OCI-LY3 (cell line): ENCODE results near the gene FBP1.

ENCODE experiments used
- H2AFZ ChIP-seq: fragments of 200-600, 300-600 bp; shearing (Covaris generic); 2 replicates; pipeline ENCODE4 v1.6.0; 2014; ENCODE audit warnings: antibody characterized with exemption, low read depth, low read length
- H3K27ac ChIP-seq: fragments of 200-600, 300-600 bp; sonication (generic); 2 replicates; pipeline ENCODE4 v1.5.1; 2014; ENCODE audit warnings: mild to moderate bottlenecking, low read length, moderate library complexity, mixed read lengths
- H3K27me3 ChIP-seq: fragments of 200-600, 300-600 bp; sonication (generic); 2 replicates; pipeline ENCODE4 v1.6.1; 2014; ENCODE audit warnings: low read depth, low read length, mixed read lengths
- H3K36me3 ChIP-seq: fragments of 200-600, 300-600 bp; sonication (generic); replicated peaks from 2 replicates; pipeline ENCODE3; 2014; ENCODE audit warnings: low read depth, low read length, mixed read lengths
- H3K4me1 ChIP-seq: fragments of 300-600, 200-600 bp; sonication (generic); 2 replicates; pipeline ENCODE4 v1.6.1; 2014; ENCODE audit warnings: low read length, mixed read lengths
- H3K4me2 ChIP-seq: fragments of 200-600, 300-600 bp; sonication (generic); 2 replicates; pipeline ENCODE4 v1.6.1; 2014; ENCODE audit warnings: low read length, mixed read lengths
- H3K4me3 ChIP-seq: fragments of 300-600, 200-600 bp; sonication (generic); 2 replicates; pipeline ENCODE4 v1.5.1; 2014; ENCODE audit warnings: antibody characterized with exemption, mild to moderate bottlenecking, low read length, moderate library complexity
- H3K79me2 ChIP-seq: fragments of 300-600, 200-600 bp; shearing (Covaris generic); 2 replicates; pipeline ENCODE4 v1.6.1; 2014; ENCODE audit warnings: mild to moderate bottlenecking, low read length, mixed read lengths
- H3K9ac ChIP-seq: fragments of 300-600, 200-600 bp; shearing (Covaris generic); 2 replicates; pipeline ENCODE4 v1.6.0; 2014; ENCODE audit warnings: mild to moderate bottlenecking, low read length, moderate library complexity
- H3K9me3 ChIP-seq: fragments of 200-600, 300-600 bp; shearing (Covaris generic); 2 replicates; pipeline ENCODE4 v1.6.1; 2014; ENCODE audit warnings: low read length, mixed read lengths; ENCODE audit not compliant: insufficient read depth
- H4K20me1 ChIP-seq: fragments of 200-600, 300-600 bp; sonication (generic); 2 replicates; pipeline ENCODE4 v1.6.1; 2016; ENCODE audit warnings: low read length, mixed read lengths; ENCODE audit not compliant: insufficient read depth
- EZH2phosphoT487 ChIP-seq: fragments of 200-600 bp; shearing (Covaris generic); IDR thresholded peaks from 2 replicates; pipeline ENCODE4 v1.6.1; 2018; ENCODE audit warnings: antibody characterized with exemption, mixed run types, low read depth
- TF ChIP-seq, protein P1 (sequence below): fragments of 200-600, 300-600 bp; sonication (generic); IDR thresholded peaks from 2 replicates; pipeline ENCODE4 v1.5.1; 2014; ENCODE audit warnings: antibody characterized with exemption, low read length, low read depth

Gene FBP1

GRCh38 chr9:94656200-94656599, 16.9 kb upstream of the FBP1 start:
- no peaks in the 10 kb centered on the region for H3K79me2 ChIP-seq
- H3K27ac ChIP-seq, result peak overlapping the region; percentile 49
- H4K20me1 ChIP-seq, result no peaks in the 10 kb centered on the region
- H3K4me2 ChIP-seq, result peak overlapping the region; percentile 90
- H2AFZ ChIP-seq, result peak overlapping the region; percentile 85
- H3K36me3 ChIP-seq, result no peaks in the 10 kb centered on the region
- no peaks in the 10 kb centered on the region for H3K27me3 ChIP-seq
- H3K9me3 ChIP-seq, result no peaks in the 10 kb centered on the region
- peaks cover 15% of the 10 kb centered on the region for H3K4me1 ChIP-seq
- H3K9ac ChIP-seq, result peak overlapping the region; percentile 89
- peak overlapping the region; percentile 82 for H3K4me3 ChIP-seq
- TF ChIP-seq, protein P1, sequence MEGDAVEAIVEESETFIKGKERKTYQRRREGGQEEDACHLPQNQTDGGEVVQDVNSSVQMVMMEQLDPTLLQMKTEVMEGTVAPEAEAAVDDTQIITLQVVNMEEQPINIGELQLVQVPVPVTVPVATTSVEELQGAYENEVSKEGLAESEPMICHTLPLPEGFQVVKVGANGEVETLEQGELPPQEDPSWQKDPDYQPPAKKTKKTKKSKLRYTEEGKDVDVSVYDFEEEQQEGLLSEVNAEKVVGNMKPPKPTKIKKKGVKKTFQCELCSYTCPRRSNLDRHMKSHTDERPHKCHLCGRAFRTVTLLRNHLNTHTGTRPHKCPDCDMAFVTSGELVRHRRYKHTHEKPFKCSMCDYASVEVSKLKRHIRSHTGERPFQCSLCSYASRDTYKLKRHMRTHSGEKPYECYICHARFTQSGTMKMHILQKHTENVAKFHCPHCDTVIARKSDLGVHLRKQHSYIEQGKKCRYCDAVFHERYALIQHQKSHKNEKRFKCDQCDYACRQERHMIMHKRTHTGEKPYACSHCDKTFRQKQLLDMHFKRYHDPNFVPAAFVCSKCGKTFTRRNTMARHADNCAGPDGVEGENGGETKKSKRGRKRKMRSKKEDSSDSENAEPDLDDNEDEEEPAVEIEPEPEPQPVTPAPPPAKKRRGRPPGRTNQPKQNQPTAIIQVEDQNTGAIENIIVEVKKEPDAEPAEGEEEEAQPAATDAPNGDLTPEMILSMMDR, result no peak
- TF ChIP-seq EZH2phosphoT487, result no peak

DNA sequence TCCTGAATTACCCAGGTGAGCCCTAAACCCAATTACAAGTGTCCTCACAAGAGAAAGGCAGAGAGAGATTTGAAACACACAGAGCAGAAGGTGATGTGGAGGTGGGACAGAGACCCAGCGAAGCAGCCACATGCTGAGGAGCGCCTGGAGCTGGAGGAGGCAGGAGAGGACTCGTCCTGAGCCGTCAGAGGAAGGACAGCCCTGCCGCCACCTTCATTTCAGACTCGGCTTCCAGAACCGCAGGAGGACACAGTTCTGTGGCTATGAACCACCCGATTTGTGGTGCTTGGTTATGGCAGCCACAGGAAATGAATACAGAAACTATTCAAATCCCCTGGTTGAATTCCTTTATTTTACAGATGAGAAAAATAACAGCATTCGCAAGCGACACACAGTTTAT, 16.4 kb upstream of the FBP1 start:
- Histone ChIP-seq H3K9ac (peak overlapping the region; percentile 89), H3K4me2 (peak overlapping the region; percentile 90), H3K4me3 (peak overlapping the region; percentile 82)

DNA sequence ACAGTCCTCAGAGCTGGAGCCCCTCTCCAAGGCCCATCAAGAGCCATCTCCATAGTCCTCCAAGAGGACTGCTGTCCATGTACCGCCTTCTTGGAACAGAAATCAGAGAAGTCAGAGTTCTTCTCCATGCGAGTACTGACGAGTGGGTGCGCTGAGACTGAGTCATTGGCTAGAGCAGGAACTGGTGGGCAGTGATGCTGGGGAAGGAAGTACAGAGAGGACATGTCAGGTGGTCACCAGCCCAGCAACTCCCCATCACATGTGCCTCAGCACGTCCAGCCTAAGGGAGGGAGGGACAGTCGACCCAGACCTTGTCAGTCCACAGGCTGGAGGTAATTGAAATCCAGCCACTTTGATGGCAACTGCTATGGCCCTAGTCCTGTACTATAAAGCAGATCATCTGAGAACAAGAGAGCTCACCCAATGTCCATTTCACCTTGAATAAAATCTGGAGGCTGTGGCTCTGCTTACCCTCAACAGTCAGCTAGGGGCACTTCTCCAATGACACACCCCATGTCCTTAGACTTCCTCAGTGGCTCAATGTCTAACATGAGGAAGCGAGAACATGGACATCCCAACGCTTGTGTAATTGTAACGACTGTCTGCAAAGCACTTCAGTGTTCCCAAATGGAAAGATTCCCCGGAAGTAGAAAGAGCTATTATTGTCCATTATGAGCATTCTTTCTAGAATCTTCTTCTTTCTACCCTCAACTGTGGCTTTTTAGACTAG, 15.0 kb upstream of the FBP1 start:
- H3K27me3 ChIP-seq, result no peaks in the 10 kb centered on the region
- H3K9me3 ChIP-seq, result no peaks in the 10 kb centered on the region
- H3K4me1 ChIP-seq, result peaks cover 15% of the 10 kb centered on the region
- H3K27ac ChIP-seq, result no peak overlapping the region
- H3K36me3 ChIP-seq, result no peaks in the 10 kb centered on the region
- H3K79me2 ChIP-seq, result no peaks in the 10 kb centered on the region
- H3K4me3 ChIP-seq, result no peak overlapping the region
- H3K9ac ChIP-seq, result no peak overlapping the region
- H2AFZ ChIP-seq, result no peak overlapping the region
- TF ChIP-seq, protein P1, result no peak
- no peak for TF ChIP-seq EZH2phosphoT487
- H3K4me2 ChIP-seq, result no peak overlapping the region
- H4K20me1 ChIP-seq, result no peaks in the 10 kb centered on the region

More for the DNA sequence above, 16.4 kb upstream of the FBP1 start:
- peaks cover 15% of the 10 kb centered on the region for H3K4me1 ChIP-seq
- peak overlapping the region; percentile 85 for H2AFZ ChIP-seq
- H3K79me2 ChIP-seq, result no peaks in the 10 kb centered on the region
- no peaks in the 10 kb centered on the region for H3K9me3 ChIP-seq
- TF ChIP-seq EZH2phosphoT487, result no peak
- TF ChIP-seq, protein P1, result no peak
- H3K27me3 ChIP-seq, result no peaks in the 10 kb centered on the region
- no peaks in the 10 kb centered on the region for H4K20me1 ChIP-seq
- peak overlapping the region; percentile 49 for H3K27ac ChIP-seq
- H3K36me3 ChIP-seq, result no peaks in the 10 kb centered on the region

DNA sequence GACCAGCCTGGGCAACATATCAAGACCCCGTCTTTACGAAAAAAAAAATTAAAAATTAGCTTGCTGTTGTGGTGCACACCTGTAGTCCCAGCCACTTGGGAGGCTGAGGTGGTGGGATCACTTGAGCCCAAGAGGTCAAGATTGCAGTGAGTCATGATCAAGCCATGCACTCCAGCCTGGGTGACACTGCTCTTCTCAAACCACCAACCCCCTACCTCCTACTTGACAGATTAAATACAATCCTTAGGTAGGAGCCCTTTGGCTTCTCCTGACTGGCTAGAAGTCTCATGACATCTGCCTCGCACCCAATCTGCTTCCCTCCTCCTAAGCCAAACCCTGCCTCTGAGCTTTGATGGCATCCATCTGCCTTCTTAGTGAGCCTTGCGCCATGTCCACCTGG, 11.6 kb upstream of the FBP1 start:
- H2AFZ ChIP-seq, result no peak overlapping the region
- no peak for TF ChIP-seq EZH2phosphoT487
- TF ChIP-seq, protein P1, result no peak
- H3K79me2 ChIP-seq, result no peaks in the 10 kb centered on the region
- H3K9ac ChIP-seq, result no peak overlapping the region
- H3K4me2 ChIP-seq, result no peak overlapping the region
- peaks cover 7% of the 10 kb centered on the region for H3K4me1 ChIP-seq
- H3K36me3 ChIP-seq, result no peaks in the 10 kb centered on the region
- no peaks in the 10 kb centered on the region for H3K9me3 ChIP-seq
- H3K27me3 ChIP-seq, result no peaks in the 10 kb centered on the region
- no peaks in the 10 kb centered on the region for H4K20me1 ChIP-seq
- no peak overlapping the region for H3K4me3 ChIP-seq
- no peak overlapping the region for H3K27ac ChIP-seq
